Aortic smooth muscle cell (primary cell): ENCODE measurements around the gene SMARCC1. TPM values are rescaled to one million over a fixed set of nuclear protein-coding genes. Genes with fewer than 3 reads are reported as not detected.

Experiments
- total RNA-seq: library from RNA; depleted of rRNA; stranded (reverse); fragments of >200 nt; gene quantifications from 2 replicates; pipeline ENCODE4 v1.2.3, GENCODE V29; 2014

SMARCC1 gene
- total RNA-seq, result 24.7 and 26.7 TPM in 2 replicates

GRCh38 chr3:47781685-47782445, at the start of gene SMARCC1:
SMARCC1 (minus strand) TSS chr3:47781893; CDS start chr3:47781797, 96 bp downstream.

GRCh38 chr3:47802734-47803479, 21.2 kb upstream of the SMARCC1 start, which contains the start of gene DHX30:
DHX30 (plus strand) TSS chr3:47803138; CDS start chr3:47810684, 7,546 bp downstream.

GRCh38 chr3:47578691-47579632, 202.7 kb downstream of the SMARCC1 start, which contains the start of gene CSPG5:
CSPG5 (minus strand) TSS chr3:47578865; CDS start chr3:47578693, 172 bp downstream.

Other genes with a start within 250 kb of the SMARCC1 start
- gene CSPG5, start 203.0 kb downstream of the SMARCC1 start, total RNA-seq, result under 0.01 and 0.25 TPM in 2 replicates
- gene DHX30, start 21.2 kb upstream of the SMARCC1 start, total RNA-seq, result 51.8 and 64.3 TPM in 2 replicates
- gene MAP4, start 234.5 kb upstream of the SMARCC1 start, total RNA-seq, result 88.9 and 127 TPM in 2 replicates